Neural crest cell (in vitro differentiated cells): ENCODE measurements around the gene CACNG8. TPM values are rescaled to one million over a fixed set of nuclear protein-coding genes. Genes with fewer than 3 reads are reported as not detected.

ENCODE experiments used
- DNase-seq: peaks from one replicate; pipeline ENCODE4 v3.0.0; 2021; ENCODE audit warnings: low read depth, mixed read lengths, low spot score
- H3K27ac Mint-ChIP-seq: one replicate; pipeline ENCODE4 v1.8.0; 2021; ENCODE audit warnings: mild to moderate bottlenecking, mixed read lengths; ENCODE audit not compliant: unreplicated experiment
- H3K27me3 Mint-ChIP-seq: 2 replicates; pipeline ENCODE4 v1.8.0; 2021; ENCODE audit warnings: low read depth, mild to moderate bottlenecking, mixed read lengths
- H3K36me3 Mint-ChIP-seq: 2 replicates; pipeline ENCODE4 v1.8.0; 2021; ENCODE audit warnings: low read depth, mild to moderate bottlenecking, mixed read lengths
- H3K4me1 Mint-ChIP-seq: 2 replicates; pipeline ENCODE4 v1.8.0; 2021; ENCODE audit warnings: mixed read lengths
- H3K4me3 Mint-ChIP-seq: one replicate; pipeline ENCODE4 v1.8.0; 2021; ENCODE audit warnings: mild to moderate bottlenecking, mixed read lengths
- H3K9me3 Mint-ChIP-seq: 2 replicates; pipeline ENCODE4 v1.8.0; 2021; ENCODE audit warnings: mixed read lengths
- CTCF ChIP-seq: fragments of 200-600 bp; sonication (generic); conservative IDR thresholded peaks from 2 replicates; pipeline ENCODE4 v1.5.0; 2021; ENCODE audit warnings: antibody characterized with exemption, mild to moderate bottlenecking
- total RNA-seq: library from RNA; stranded (reverse); gene quantifications from 2 replicates; pipeline ENCODE4 v1.2.1, GENCODE V29; 2021

Gene CACNG8
- total RNA-seq, 1 donor from 2014 or later, result 0.33 TPM

DNA sequence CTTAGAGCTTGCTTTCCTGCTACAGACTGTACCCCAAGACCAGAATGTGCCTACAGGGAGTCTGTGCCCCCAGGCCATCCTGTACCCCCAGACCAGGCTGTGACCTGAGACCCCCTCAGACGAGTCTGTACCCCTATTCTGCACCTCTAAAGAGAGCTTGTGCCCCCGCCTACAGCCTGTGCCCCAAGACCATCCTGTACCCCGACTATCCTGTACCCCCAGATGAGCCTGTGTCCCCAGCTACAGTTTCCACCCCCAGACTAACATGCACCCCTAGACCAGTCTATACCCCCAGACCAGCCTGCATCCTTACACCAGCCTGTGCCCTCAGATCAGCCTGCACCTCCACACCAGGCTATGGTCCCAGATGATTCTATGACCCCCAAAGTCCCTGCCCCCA lies 30.7 kb downstream of the CACNG8 start:
- H3K27ac Mint-ChIP-seq, result no peak overlapping the region
- peaks cover 5% of the 10 kb centered on the region for H3K4me1 Mint-ChIP-seq
- no peaks in the 10 kb centered on the region for H3K36me3 Mint-ChIP-seq
- H3K4me3 Mint-ChIP-seq, result no peak overlapping the region
- DNase-seq, result no peak
- peaks cover 59% of the 10 kb centered on the region for H3K27me3 Mint-ChIP-seq
- TF ChIP-seq CTCF, result no peak
- no peaks in the 10 kb centered on the region for H3K9me3 Mint-ChIP-seq

- DNase-seq, result no peak
- H3K27me3 Mint-ChIP-seq, result peaks cover 63% of the 10 kb centered on the region
- H3K4me1 Mint-ChIP-seq, result no peaks in the 10 kb centered on the region
- no peak overlapping the region for H3K4me3 Mint-ChIP-seq
- no peak for TF ChIP-seq CTCF
- H3K9me3 Mint-ChIP-seq, result no peaks in the 10 kb centered on the region
- H3K27ac Mint-ChIP-seq, result no peak overlapping the region
- no peaks in the 10 kb centered on the region for H3K36me3 Mint-ChIP-seq
Measured at GRCh38 chr19:53994811-53995210, 32.1 kb downstream of the CACNG8 start.

- DNase-seq, result no peak
- TF ChIP-seq CTCF, result no peak
- Mint-ChIP-seq H3K27ac (no peak overlapping the region), H3K36me3 (no peaks in the 10 kb centered on the region), H3K4me1 (peaks cover 3% of the 10 kb centered on the region), H3K9me3 (no peaks in the 10 kb centered on the region), H3K4me3 (no peak overlapping the region), H3K27me3 (peaks cover 75% of the 10 kb centered on the region)
Measured at GRCh38 chr19:53998223-53998622, 35.5 kb downstream of the CACNG8 start.

GRCh38 chr19:53999694-54000093 lies 37.0 kb downstream of the CACNG8 start:
- no peak overlapping the region for H3K27ac Mint-ChIP-seq
- TF ChIP-seq CTCF, result no peak
- no peaks in the 10 kb centered on the region for H3K9me3 Mint-ChIP-seq
- peaks cover 64% of the 10 kb centered on the region for H3K27me3 Mint-ChIP-seq
- DNase-seq, result no peak
- no peak overlapping the region for H3K4me3 Mint-ChIP-seq
- H3K36me3 Mint-ChIP-seq, result no peaks in the 10 kb centered on the region
- H3K4me1 Mint-ChIP-seq, result peaks cover 3% of the 10 kb centered on the region

DNA sequence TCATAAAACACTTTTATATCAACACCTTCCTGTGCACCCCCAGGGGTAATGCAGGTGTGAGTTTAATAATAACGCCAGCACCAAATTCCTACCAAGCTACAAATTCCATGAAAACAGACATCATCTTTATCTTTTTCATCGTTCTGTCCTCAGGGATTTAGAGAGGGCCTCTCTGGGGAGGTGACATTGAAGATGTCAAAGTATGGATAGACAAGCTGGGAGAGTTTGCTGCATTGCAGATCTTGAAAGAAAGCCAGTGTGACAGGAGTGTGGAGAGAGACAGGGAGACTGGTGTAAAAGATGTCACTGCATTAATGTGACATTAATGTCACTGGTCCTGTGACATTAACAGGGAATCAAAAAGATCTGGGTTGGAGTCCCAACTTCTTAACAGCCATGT lies 38.8 kb downstream of the CACNG8 start:
- Mint-ChIP-seq H3K4me1 (peaks cover 3% of the 10 kb centered on the region), H3K9me3 (no peaks in the 10 kb centered on the region)
- no peak for TF ChIP-seq CTCF

More for the DNA sequence above, 38.8 kb downstream of the CACNG8 start:
- no peak overlapping the region for H3K4me3 Mint-ChIP-seq
- peaks cover 48% of the 10 kb centered on the region for H3K27me3 Mint-ChIP-seq
- H3K36me3 Mint-ChIP-seq, result no peaks in the 10 kb centered on the region
- no peak for DNase-seq
- no peak overlapping the region for H3K27ac Mint-ChIP-seq
